ENCODE data around the gene BRIP1.
"Not testable (repeated sequence)": the region's sequence is repeated elsewhere in the genome, so short reads cannot be mapped to it uniquely, and the experiment has no call there.

The BRIP1 gene

GRCh38 chr17:61733021-61733420 is 130.3 kb downstream of the BRIP1 start:
- DNase-seq (ENCODE audit: low read depth in 3 of 3, low spot score in 1 of 3) = no peak

GRCh38 chr17:61732169-61732568 is 131.2 kb downstream of the BRIP1 start:
- DNase-seq (ENCODE audit: low read depth in 3 of 3, low spot score in 1 of 3) = no peak

GRCh38 chr17:61731330-61731729 is 132.0 kb downstream of the BRIP1 start:
- no peak for DNase-seq (ENCODE audit: low read depth in 3 of 3, low spot score in 1 of 3)

GRCh38 chr17:61729690-61730268 is 133.5 kb downstream of the BRIP1 start:
- DNase-seq (ENCODE audit: low read depth in 3 of 3, low spot score in 1 of 3) = no peak

DNA sequence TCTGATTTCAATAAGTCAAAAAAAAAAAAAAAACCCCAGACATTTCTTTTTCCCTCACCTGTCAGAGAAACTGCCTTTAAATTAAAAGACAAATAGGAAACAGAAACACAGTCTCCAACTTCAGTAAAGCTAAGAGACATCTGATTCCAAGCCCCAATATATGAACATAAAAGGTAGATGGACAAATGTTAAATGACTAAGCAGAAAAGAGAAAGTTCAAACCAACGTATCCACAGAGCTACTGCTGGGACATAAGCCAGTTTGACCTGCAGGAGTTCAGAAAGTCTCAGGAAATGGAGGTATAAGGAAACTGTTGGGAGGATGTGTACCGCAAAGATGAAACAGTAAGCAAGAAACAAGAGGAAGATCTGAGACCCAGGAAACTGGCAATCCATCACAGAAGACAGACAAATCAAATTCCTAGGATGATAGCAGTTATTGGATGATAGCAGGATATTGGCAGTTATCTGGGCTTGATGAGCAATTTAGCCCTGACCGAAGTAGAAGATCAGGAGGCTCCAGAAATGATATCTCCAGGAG is 135.0 kb downstream of the BRIP1 start:
- no peak for DNase-seq (ENCODE audit: low read depth in 3 of 3, low spot score in 1 of 3)

- not testable (repeated sequence) for DNase-seq (ENCODE audit: low read depth in 3 of 3, low spot score in 1 of 3)
These were observed 135.5 kb downstream of the BRIP1 start for GRCh38 chr17:61727798-61728197.

GRCh38 chr17:61726977-61727376 is 136.4 kb downstream of the BRIP1 start:
- DNase-seq (ENCODE audit: low read depth in 3 of 3, low spot score in 1 of 3) = no peak

DNA sequence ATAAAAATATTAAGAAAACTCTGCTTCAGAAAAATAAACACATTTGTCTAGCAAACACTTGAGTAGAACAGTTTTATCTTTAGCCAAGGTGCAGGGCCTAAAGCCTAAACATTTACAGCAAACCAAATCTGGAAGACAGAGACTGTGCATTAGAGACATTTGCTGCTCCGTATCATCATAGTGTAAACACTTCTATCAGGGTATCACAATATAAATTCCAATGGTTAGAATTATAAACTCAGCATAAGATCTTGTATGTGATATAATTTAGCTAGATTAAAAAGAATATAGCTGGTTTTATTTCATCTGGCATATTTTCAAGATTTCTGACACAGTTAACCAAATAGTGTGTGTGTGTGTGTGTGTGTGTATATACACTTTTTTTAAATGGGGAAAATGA is 138.6 kb downstream of the BRIP1 start:
- DNase-seq (ENCODE audit: low read depth in 3 of 3, low spot score in 1 of 3) = no peak

- DNase-seq (ENCODE audit: low read depth in 3 of 3, low spot score in 1 of 3) = no peak
These were observed 139.4 kb downstream of the BRIP1 start for GRCh38 chr17:61723914-61724313.

GRCh38 chr17:61723183-61723582 is 140.1 kb downstream of the BRIP1 start:
- DNase-seq (ENCODE audit: low read depth in 3 of 3, low spot score in 1 of 3) = no peak

- DNase-seq (ENCODE audit: low read depth in 3 of 3, low spot score in 1 of 3) = no peak
These were observed 140.9 kb downstream of the BRIP1 start for GRCh38 chr17:61722398-61722797.

GRCh38 chr17:61720016-61720795 is 143.1 kb downstream of the BRIP1 start:
- DNase-seq (ENCODE audit: low read depth in 3 of 3, low spot score in 1 of 3) = no peak

DNA sequence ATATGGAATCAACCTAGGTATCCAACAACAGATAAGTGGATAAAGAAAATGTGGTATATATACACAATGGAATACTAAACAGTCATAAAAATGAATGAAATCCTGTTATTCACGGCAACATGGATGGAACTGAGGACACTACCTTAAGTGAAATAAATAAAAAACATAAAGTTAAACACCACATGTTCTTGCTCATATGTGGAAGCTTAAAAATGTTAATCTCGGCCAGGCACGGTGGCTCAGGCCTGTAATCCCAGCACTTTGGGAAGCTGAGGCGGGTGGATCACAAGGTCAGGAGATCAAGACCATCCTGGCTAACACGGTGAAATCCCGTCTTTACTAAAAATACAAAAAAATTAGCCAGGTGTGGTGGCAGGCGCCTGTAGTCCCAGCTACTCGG is 144.1 kb downstream of the BRIP1 start:
- not testable (repeated sequence) for DNase-seq (ENCODE audit: low read depth in 3 of 3, low spot score in 1 of 3)

GRCh38 chr17:61718022-61718421 is 145.3 kb downstream of the BRIP1 start:
- DNase-seq (ENCODE audit: low read depth in 3 of 3, low spot score in 1 of 3) = no peak

DNA sequence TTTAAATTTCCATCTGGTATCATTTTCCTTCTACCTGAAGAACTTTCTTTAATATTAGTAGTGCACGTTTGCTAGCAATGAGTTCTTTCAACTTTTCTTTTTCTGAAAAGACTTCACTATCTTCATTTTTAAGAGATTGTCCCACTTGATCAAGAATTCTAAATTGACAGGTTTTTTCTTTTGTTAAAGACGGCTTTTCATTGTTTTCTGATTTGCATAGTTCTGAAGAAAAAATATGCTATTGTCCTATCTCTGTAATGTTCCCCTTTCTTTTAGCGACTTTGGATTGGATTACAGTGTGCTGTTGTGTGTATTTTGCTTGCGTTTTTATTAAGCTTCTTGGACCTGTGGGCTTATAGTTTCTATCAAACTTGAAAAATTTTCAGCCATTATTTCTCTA is 146.0 kb downstream of the BRIP1 start:
- no peak for DNase-seq (ENCODE audit: low read depth in 3 of 3, low spot score in 1 of 3)

DNA sequence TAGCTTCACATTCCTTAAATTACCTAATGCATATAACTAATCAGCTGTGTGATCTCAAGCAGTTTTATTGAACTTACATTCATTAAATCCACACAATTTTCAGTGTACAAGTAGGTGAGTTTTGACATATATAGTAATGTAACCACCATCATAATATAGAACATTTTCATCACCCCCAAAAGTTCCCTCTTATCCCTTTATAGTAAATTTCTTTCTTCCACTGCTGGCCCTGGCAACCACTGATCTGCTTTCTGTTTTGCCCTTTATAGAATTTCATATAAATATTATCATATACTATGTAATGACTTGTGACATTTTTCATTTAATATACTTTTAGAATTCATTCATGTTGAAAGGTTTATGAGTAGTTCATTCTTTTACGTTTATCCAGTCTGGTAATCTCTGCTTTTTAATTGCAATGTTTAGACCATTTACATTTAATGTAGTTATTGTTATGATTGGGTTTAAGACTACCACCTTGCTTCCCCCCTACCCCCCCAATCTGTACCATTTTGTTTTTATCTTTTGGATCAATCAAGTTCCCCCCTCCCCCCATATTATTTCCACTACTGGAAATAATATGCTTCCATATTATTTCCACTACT is 147.0 kb downstream of the BRIP1 start:
- no peak for DNase-seq (ENCODE audit: low read depth in 3 of 3, low spot score in 1 of 3)

DNA sequence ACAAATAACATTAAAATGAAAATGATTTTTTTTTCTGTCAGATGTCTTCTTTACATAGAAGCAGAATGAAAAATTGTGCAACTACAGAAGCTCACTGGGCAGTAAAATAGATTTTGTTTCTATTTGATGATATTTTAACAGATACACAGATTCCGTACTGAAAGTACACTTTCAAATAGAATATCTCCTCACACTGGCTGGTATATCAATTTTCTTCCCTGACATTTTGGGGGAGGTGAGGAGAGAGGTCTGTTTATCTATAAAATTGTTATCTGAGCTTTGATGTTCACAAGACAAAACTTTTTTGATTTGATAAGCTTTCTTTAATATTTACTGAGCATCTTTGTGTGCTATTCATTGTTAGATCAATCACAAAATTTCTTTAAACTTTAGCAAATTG is 148.0 kb downstream of the BRIP1 start:
- no peak for DNase-seq (ENCODE audit: low read depth in 3 of 3, low spot score in 1 of 3)

GRCh38 chr17:61714300-61714699 is 149.0 kb downstream of the BRIP1 start:
- no peak for DNase-seq (ENCODE audit: low read depth in 3 of 3, low spot score in 1 of 3)

- no peak for DNase-seq (ENCODE audit: low read depth in 3 of 3, low spot score in 1 of 3)
These were observed 150.3 kb downstream of the BRIP1 start for GRCh38 chr17:61713035-61713434.

DNA sequence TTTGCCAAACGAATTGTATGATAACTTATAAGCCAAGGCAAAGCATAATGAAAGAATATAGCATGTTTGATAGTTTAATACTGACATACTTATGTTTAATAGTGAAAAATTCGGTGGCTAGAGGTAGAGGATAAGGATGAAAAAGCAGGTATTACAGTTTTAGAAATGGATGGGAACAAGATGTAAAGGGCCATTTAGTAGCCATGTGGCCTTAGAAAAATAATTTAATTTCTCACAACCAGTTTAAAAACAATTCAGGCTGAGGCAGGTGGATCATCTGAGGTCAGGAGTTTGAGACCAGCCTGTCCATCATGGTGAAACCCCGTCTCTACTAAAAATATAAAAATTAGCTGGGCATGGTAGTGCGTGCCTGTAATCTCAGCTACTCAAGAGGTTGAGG is 152.8 kb downstream of the BRIP1 start:
- DNase-seq (ENCODE audit: low read depth in 3 of 3, low spot score in 1 of 3) = no peak

DNA sequence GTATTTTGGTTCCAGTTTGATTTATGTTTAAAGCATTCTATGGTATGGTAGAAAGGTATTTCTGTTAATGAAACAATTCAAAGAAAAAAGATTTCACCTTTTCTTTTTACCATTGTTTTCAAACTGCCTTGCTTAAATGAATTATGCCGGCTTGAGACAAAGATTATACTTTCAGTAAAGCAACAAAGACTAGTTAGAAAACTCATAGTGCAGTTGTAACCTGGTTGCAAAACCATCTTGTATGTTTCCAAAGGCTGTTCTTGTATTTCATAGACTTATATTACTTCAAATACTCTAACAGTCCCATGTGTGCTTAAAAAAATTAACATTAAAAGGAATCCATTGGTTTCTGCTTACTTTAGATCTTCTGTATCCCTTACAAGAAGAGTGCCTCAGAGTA is 153.8 kb downstream of the BRIP1 start:
- DNase-seq (ENCODE audit: low read depth in 3 of 3, low spot score in 1 of 3) = no peak

DNA sequence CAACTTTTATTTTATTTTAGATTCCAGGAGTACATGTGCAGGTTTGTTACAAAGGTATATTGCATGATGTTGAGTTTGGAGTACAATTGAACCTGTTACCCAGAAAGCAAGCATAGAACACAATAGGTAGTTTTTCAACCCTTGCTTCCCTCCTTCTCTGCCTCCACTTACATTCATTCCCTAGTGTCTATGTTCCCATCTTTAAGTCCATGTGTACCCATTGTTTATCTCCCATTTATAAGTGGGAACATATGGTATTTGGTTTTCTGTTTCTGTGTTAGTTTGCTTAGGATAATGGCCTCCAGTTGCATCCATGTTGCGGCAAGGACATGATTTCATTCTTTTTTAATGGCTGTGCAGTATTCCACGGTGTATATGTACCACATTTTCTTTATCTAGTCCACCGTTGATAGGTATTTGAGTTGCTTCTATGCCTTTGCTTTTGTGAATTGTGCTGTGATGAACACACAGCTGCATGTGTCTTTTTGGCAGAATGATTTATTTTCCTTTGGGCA is 158.3 kb downstream of the BRIP1 start:
- DNase-seq (ENCODE audit: low read depth in 3 of 3, low spot score in 1 of 3) = no peak

Data from stimulated activated CD4-positive, alpha-beta T cell treated with anti-CD3 and anti-CD28 coated beads, TNF-alpha, amount 100 ng/mL, for 1 hour (primary cell).